Measurements from ENCODE around the gene GGCX. TPM values are rescaled to one million over a fixed set of nuclear protein-coding genes. Genes with fewer than 3 reads are reported as not detected.

The GGCX gene
- total and polyA plus RNA-seq, 12 donors: 14.0 to 31.1 (median 21.6) TPM

DNA sequence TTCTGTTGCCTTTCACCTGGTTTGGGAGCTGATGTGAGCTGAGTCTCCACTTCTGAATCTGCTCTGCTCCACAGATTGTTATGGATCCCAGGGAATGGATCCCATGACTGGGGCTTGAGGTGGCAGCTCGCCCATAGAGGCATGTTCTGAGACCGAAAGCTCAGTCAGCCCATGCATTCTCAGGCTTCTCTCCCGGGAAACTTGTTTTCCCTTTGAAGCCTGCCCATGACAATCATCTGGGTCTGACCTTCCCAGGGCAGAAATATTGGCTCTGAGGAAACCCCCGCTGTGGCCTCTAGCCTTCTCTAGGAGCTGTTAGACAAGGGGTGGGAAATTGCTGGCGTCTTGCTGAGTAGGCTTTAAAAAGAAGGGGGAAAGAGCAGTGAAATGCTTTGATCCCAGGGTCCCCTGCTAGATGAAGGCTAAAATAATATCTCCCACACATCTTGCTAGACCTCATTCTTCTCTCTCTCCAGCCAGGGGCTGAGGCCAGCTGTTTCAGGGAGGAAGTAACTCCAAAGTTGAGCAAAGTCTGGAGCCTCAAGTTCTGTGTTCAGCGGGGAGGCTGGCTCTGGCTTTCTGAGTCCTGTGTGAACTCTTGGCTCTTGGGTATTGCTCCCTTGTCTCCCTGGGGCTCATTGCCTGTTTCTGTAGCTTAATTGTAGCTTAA, 18.1 kb upstream of the GGCX start:
- intact Hi-C loops (cut with DNase I): no loop called here
- peaks cover 0 to 15% (median 0%) of the 10 kb centered on the region in 9 donors for H3K36me3 ChIP-seq
- peak overlapping the region in 4 of 10 donors; percentile 24 to 62 (median 34) for H3K4me3 ChIP-seq
- H3K27me3 ChIP-seq: no peaks in the 10 kb centered on the region
- WGBS, 2 donors: 59 to 68% methylated on average over 6 of the region's 6 CpGs
- H3K4me1 ChIP-seq: peaks cover 0 to 55% (median 39%) of the 10 kb centered on the region in 9 donors
- ATAC-seq (peak in 3 of 8 donors; percentile 23 to 29 (median 26)), DNase-seq (no peak)
- peak overlapping the region in 9 of 10 donors; percentile 30 to 93 (median 67) for H3K27ac ChIP-seq
- no peaks in the 10 kb centered on the region for H3K9me3 ChIP-seq
- TF ChIP-seq, protein P1, sequence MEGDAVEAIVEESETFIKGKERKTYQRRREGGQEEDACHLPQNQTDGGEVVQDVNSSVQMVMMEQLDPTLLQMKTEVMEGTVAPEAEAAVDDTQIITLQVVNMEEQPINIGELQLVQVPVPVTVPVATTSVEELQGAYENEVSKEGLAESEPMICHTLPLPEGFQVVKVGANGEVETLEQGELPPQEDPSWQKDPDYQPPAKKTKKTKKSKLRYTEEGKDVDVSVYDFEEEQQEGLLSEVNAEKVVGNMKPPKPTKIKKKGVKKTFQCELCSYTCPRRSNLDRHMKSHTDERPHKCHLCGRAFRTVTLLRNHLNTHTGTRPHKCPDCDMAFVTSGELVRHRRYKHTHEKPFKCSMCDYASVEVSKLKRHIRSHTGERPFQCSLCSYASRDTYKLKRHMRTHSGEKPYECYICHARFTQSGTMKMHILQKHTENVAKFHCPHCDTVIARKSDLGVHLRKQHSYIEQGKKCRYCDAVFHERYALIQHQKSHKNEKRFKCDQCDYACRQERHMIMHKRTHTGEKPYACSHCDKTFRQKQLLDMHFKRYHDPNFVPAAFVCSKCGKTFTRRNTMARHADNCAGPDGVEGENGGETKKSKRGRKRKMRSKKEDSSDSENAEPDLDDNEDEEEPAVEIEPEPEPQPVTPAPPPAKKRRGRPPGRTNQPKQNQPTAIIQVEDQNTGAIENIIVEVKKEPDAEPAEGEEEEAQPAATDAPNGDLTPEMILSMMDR (IDR thresholded peaks at IDR 0.05): no peak

DNA sequence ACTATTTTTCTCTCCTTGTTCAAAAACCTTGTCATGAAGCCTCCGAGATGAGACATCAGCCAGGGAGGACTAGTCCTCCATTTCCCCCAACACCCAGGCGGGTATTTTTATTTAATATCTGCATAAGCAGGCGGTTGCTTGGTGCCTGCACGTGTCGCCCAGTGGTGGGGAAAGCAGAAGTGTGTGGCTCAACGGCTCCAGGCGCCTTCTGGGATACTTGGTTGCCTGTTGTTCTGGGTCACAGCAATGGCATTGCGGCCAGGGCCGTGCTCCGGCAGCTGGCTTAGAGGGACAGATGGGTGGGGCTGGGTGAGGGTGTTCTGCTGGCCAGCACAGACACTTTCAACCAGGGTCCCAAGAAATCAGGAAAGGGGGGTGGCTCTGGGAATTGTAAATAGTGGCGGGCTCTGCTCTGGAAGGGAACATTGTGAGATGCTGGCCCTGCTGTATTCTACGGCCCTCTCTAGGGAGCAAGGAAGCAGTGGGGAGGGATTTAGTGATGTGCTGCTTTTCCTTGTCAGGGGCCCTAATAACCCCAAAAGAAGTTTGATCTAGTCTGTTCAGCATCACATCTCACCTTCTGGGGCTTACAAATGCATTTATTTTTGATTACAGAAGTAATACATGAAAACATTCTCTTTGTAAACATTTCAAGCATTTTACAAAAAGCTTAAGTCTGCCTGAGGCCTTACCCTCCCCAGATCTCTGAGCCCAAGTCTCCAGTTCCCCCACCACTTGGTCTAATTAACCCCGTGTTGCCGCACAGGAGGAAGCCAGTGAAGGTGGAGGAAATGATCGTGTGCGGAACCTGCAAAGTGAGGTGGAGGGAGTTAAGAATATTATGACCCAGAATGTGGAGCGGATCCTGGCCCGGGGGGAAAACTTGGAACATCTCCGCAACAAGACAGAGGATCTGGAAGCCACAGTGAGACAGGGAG, 17.2 kb upstream of the GGCX start:
- Histone ChIP-seq H3K27me3 (no peaks in the 10 kb centered on the region), H3K4me3 (peak overlapping the region in 7 of 10 donors; percentile 6 to 62 (median 33)), H3K36me3 (peaks cover 0 to 15% (median 0%) of the 10 kb centered on the region in 9 donors), H3K9me3 (no peaks in the 10 kb centered on the region), H3K4me1 (peaks cover 0 to 48% (median 33%) of the 10 kb centered on the region in 9 donors), H3K27ac (peak overlapping the region in 9 of 10 donors; percentile 30 to 93 (median 67))
- ATAC-seq (peak; percentile 39 to 72 (median 65)), DNase-seq (peak; percentile 48 to 54)
- TF ChIP-seq, protein P1 (IDR thresholded peaks at IDR 0.05): no peak
- intact Hi-C loops (cut with DNase I): no loop called here
- WGBS, 2 donors: 61 to 67% methylated on average over 19 of the region's 19 CpGs

DNA sequence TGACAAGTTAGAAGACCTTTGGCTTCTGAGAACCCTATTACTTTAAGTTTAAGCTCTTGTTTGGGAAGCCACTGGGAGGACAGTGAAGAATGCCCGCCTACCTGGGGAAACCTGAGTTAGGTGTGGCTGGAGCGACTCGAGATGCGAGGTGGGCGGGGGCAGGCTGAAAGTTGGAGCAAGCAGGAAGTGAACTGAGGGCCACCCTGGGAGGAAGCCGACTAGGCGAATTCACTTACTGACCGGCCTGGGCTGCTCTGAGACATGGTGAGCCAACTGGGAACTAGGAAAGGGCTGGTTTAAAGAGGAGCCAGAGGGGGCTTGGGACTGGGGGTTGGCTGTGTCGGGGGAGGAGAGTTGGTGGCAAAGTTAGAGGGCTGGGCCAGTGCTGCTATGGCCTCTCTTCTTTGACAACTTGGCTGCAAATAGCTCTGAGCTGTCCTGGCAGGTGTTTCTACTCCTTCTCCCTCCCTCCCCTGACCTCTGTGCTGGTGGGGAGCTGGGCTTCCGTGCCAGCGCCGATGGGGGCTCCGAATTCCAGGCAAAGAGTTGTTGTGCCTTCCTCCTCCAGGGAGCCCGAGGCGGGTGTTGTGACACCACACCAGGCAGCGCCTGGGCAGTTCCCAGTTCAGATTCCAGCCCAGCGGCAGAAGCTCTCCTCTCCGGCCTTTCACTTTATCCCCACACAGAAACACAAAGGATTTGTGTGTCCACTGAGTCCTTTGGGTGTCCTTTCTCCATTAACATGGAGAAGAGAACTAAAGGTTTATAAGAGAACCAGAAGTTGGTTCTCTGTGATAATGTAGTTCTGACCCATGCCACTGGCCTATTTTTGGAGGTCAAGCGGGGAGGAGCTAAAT, 16.3 kb upstream of the GGCX start, which contains the start of gene VAMP8:
Gene VAMP8, plus strand, starts transcription at position 201 of the 857 bp plus-strand sequence. Its CDS starts 61 bp downstream, at position 262.
- H3K4me1 ChIP-seq: peaks cover 0 to 39% (median 33%) of the 10 kb centered on the region in 9 donors
- H3K9me3 ChIP-seq: no peaks in the 10 kb centered on the region
- H3K27ac ChIP-seq: peak within 1 kb of the TSS in 9 of 10 donors; percentile 30 to 93 (median 67)
- H3K4me3 ChIP-seq: peak within 1 kb of the TSS in 8 of 10 donors; percentile 6 to 62 (median 32)
- intact Hi-C loops (cut with DNase I): no loop called here
- ATAC-seq: peak; percentile 6 to 62 (median 44)
- 48 to 52% methylated on average over 19 of the region's 19 CpGs for WGBS, 2 donors
- no peaks in the 10 kb centered on the region for H3K27me3 ChIP-seq
- DNase-seq: no peak
- TF ChIP-seq, protein P1 (IDR thresholded peaks at IDR 0.05): no peak
- H3K36me3 ChIP-seq: peaks cover 0 to 15% (median 0%) of the 10 kb centered on the region in 9 donors

All from heart right ventricle (tissue), 16 donors.